IMR-90 (cell line): ENCODE data around the gene NPLOC4. TPM values are rescaled to one million over a fixed set of nuclear protein-coding genes. Genes with fewer than 3 reads are reported as not detected.

Experiments
- ATAC-seq: fragments of 200-7000 bp; cut with Tn5 transposase; 2 replicates; pipeline ENCODE4 v1.9.1; 2020; ENCODE audit warnings: low read depth, mild to moderate bottlenecking, moderate library complexity
- BruUV-seq: library from RNA; stranded (reverse); fragments of 400-500 nt; replicated peaks from 2 replicates; lab custom pipeline; 2021; lab: Mats Ljungman, UMichigan
- CTCF ChIA-PET: fragments of 300-600 bp; formaldehyde crosslinking; extraction: SDS; loops from one replicate; lab custom pipeline; 2021; ENCODE audit warnings: antibody characterized with exemption; lab: Yijun Ruan, JAX
- POLR2A ChIA-PET: fragments of 300-600 bp; sonication (Branson Sonifier 250); formaldehyde crosslinking; loops from one replicate; lab custom pipeline; 2022; ENCODE audit warnings: antibody characterized with exemption; ENCODE audit not compliant: unreplicated experiment; lab: Charles Lee
- DNase-seq: peaks from one replicate; pipeline ENCODE4 v3.0.0; 2013
- H2AFZ ChIP-seq: replicated peaks from 2 replicates; pipeline ENCODE3; 2013; ENCODE audit warnings: low read length, mild to moderate bottlenecking; ENCODE audit not compliant: poor library complexity
- H2AK5ac ChIP-seq: 2 replicates; pipeline ENCODE4 v1.6.1; 2013; ENCODE audit warnings: low read depth, low read length, inconsistent platforms
- H2AK9ac ChIP-seq: replicated peaks from 2 replicates; pipeline ENCODE3; 2013; ENCODE audit warnings: mild to moderate bottlenecking, low read depth, low read length, moderate library complexity; ENCODE audit not compliant: poor library complexity
- H2BK120ac ChIP-seq: 2 replicates; pipeline ENCODE4 v1.6.1; 2013; ENCODE audit warnings: low read depth, low read length, inconsistent platforms
- H2BK15ac ChIP-seq: 3 replicates; pipeline ENCODE4 v1.6.1; 2013; ENCODE audit warnings: low read depth, low read length, inconsistent platforms
- H2BK20ac ChIP-seq: 2 replicates; pipeline ENCODE4 v1.6.1; 2013; ENCODE audit warnings: low read depth, mild to moderate bottlenecking, inconsistent platforms, low read length, moderate library complexity
- H2BK5ac ChIP-seq: 2 replicates; pipeline ENCODE4 v1.6.1; 2013; ENCODE audit warnings: mild to moderate bottlenecking, low read depth, low read length, inconsistent platforms; ENCODE audit not compliant: poor library complexity, severe bottlenecking
- H3K14ac ChIP-seq: replicated peaks from 2 replicates; pipeline ENCODE4 v1.6.1; 2013; ENCODE audit warnings: low read depth, low read length, inconsistent platforms
- H3K18ac ChIP-seq: 2 replicates; pipeline ENCODE4 v1.6.1; 2013; ENCODE audit warnings: low read depth, low read length, control low read depth
- H3K23ac ChIP-seq: 2 replicates; pipeline ENCODE4 v1.6.1; 2013; ENCODE audit warnings: low read depth, low read length, inconsistent platforms
- H3K27ac ChIP-seq: 2 replicates; pipeline ENCODE4 v1.5.1; 2013; ENCODE audit warnings: mild to moderate bottlenecking, control low read depth, low read length; ENCODE audit not compliant: insufficient read depth
- H3K27me3 ChIP-seq: 2 replicates; pipeline ENCODE4 v1.6.1; 2013; ENCODE audit warnings: low read length; ENCODE audit not compliant: control insufficient read depth, insufficient read depth
- H3K36me3 ChIP-seq: 2 replicates; pipeline ENCODE4 v1.6.1; 2013; ENCODE audit warnings: low read length, mixed read lengths; ENCODE audit not compliant: control insufficient read depth, insufficient read depth
- H3K4ac ChIP-seq: 2 replicates; pipeline ENCODE4 v1.6.1; 2013; ENCODE audit warnings: low read depth, low read length, inconsistent platforms
- H3K4me1 ChIP-seq: 2 replicates; pipeline ENCODE4 v1.6.1; 2013; ENCODE audit warnings: low read length, mixed read lengths; ENCODE audit not compliant: control insufficient read depth, insufficient read depth
- H3K4me2 ChIP-seq: 2 replicates; pipeline ENCODE4 v1.6.1; 2013; ENCODE audit warnings: low read depth, mild to moderate bottlenecking, control low read depth, low read length, moderate library complexity
- H3K4me3 ChIP-seq: 2 replicates; pipeline ENCODE4 v1.5.1; 2013; ENCODE audit warnings: low read depth, mild to moderate bottlenecking, control low read depth, low read length, moderate library complexity; ENCODE audit not compliant: insufficient read depth
- H3K56ac ChIP-seq: 2 replicates; pipeline ENCODE4 v1.6.1; 2013; ENCODE audit warnings: low read length, inconsistent platforms; ENCODE audit not compliant: insufficient read depth; ENCODE audit errors: extremely low read depth
- H3K79me1 ChIP-seq, 2 experiments: 2 replicates each; pipeline ENCODE4 v1.6.1; 2013; ENCODE audit warnings: low read length in 2 of 2, inconsistent platforms in 1 of 2, low read depth in 1 of 2
- H3K9ac ChIP-seq: 2 replicates; pipeline ENCODE4 v1.6.1; 2013; ENCODE audit warnings: low read depth, low read length, control low read depth
- H3K9me1 ChIP-seq: 2 replicates; pipeline ENCODE4 v1.6.1; 2013; ENCODE audit warnings: low read length, inconsistent platforms; ENCODE audit not compliant: insufficient read depth
- H3K9me3 ChIP-seq: 2 replicates; pipeline ENCODE4 v1.6.1; 2013; ENCODE audit warnings: low read length; ENCODE audit not compliant: control insufficient read depth, insufficient read depth
- H4K20me1 ChIP-seq: 2 replicates; pipeline ENCODE4 v1.6.1; 2013; ENCODE audit warnings: low read length, inconsistent platforms; ENCODE audit not compliant: insufficient read depth
- H4K5ac ChIP-seq: 2 replicates; pipeline ENCODE4 v1.6.1; 2013; ENCODE audit warnings: mild to moderate bottlenecking, low read depth, low read length, control low read depth
- H4K8ac ChIP-seq, 2 experiments: 2 replicates each; pipeline ENCODE4 v1.6.1; 2013; ENCODE audit warnings: low read depth in 2 of 2, low read length in 2 of 2, control low read depth in 1 of 2, inconsistent platforms in 1 of 2
- H4K91ac ChIP-seq: 2 replicates; pipeline ENCODE4 v1.6.1; 2013; ENCODE audit warnings: low read depth, low read length, inconsistent platforms; ENCODE audit not compliant: insufficient read depth
- BHLHE40 ChIP-seq: fragments of 150-350 bp; IDR thresholded peaks from 2 replicates; pipeline ENCODE4 v1.6.1; 2016; ENCODE audit warnings: mild to moderate bottlenecking, low read depth, low read length
- CHD1 ChIP-seq: IDR thresholded peaks from 2 replicates; pipeline ENCODE4 v1.6.1; 2012; ENCODE audit warnings: low read depth, low read length, improper control_type of control experiment
- FOS ChIP-seq: fragments of 150-350 bp; IDR thresholded peaks from 2 replicates; pipeline ENCODE4 v1.6.1; 2016; ENCODE audit warnings: low read depth, low read length
- MAZ ChIP-seq: IDR thresholded peaks from 2 replicates; pipeline ENCODE4 v1.6.1; 2012; ENCODE audit warnings: low read depth, mild to moderate bottlenecking, low read length, improper control_type of control experiment, moderate library complexity, borderline replicate concordance
- NFE2L2 ChIP-seq: fragments of 150-350 bp; IDR thresholded peaks from 2 replicates; pipeline ENCODE4 v1.6.1; 2016; ENCODE audit warnings: low read depth, mild to moderate bottlenecking, low read length
- POLR2A ChIP-seq: IDR thresholded peaks from 2 replicates; pipeline ENCODE4 v1.6.1; 2012; ENCODE audit warnings: mild to moderate bottlenecking, low read depth, low read length
- RCOR1 ChIP-seq: IDR thresholded peaks from 2 replicates; pipeline ENCODE4 v1.6.1; 2012; ENCODE audit warnings: mild to moderate bottlenecking, low read length, improper control_type of control experiment; ENCODE audit not compliant: insufficient replicate concordance
- RFX5 ChIP-seq: IDR thresholded peaks from 2 replicates; pipeline ENCODE4 v1.8.0; 2012; ENCODE audit warnings: low read depth, mild to moderate bottlenecking, low read length, moderate library complexity
- SMC3 ChIP-seq: fragments of 150-350 bp; IDR thresholded peaks from 2 replicates; pipeline ENCODE4 v1.6.1; 2016; ENCODE audit warnings: low read depth, mild to moderate bottlenecking, antibody characterized with exemption, low read length, moderate library complexity
- WGBS, 2 experiments: methylation state at CpG; one replicate each; pipeline versions ENCODE4 v1.1.5 to v1.1.7; 2013; ENCODE audit warnings: missing lambda C conversion rate in 2 of 2; ENCODE audit not compliant: insufficient read length in 1 of 2; ENCODE audit errors: extremely low coverage in 2 of 2; 5-methylcytosine and 5-hydroxymethylcytosine counted together
- dilution Hi-C: fragments of 300-500 bp; cut with HindIII; formaldehyde crosslinking; loops from one replicate; pipeline ENCODE4 v1.14.3; 2018; ENCODE audit warnings: low sequenced_read_pairs; ENCODE audit not compliant: unreplicated experiment
- in situ Hi-C: fragments of 300-500 bp; cut with MboI; formaldehyde crosslinking; loops from 3 replicates; pipeline ENCODE4 v1.14.3; 2019; ENCODE audit warnings: low sequenced_read_pairs, inconsistent platforms, mixed read lengths
- intact Hi-C: fragments of 100-400 bp; cut with micrococcal nuclease; formaldehyde crosslinking; loops from 2 replicates; pipeline ENCODE4 v1.10.0; 2022
- polyA plus RNA-seq, 3 experiments: library from polyadenylated mRNA; depleted of rRNA; stranded (reverse); fragments of >200 nt; gene quantifications; 2 replicates each; pipeline ENCODE4 v1.2.3, GENCODE V29; 2012; ENCODE audit warnings: low replicate concordance in 1 of 3
- total RNA-seq: library from RNA; depleted of rRNA; stranded (reverse); fragments of >200 nt; gene quantifications from 2 replicates; pipeline ENCODE4 v1.2.3, GENCODE V29; 2012

The NPLOC4 gene
- total and polyA plus RNA-seq, 2 of the 4 experiments (the other 2 are of a cell fraction), result 70.4 to 78.3 TPM

GRCh38 chr17:81664051-81664470 is 27.1 kb upstream of the NPLOC4 start:
- 100% methylated on average over 5 of the region's 7 CpGs; no CpG with 5 or more reads in 1 of the 2 experiments for WGBS, 2 experiments
- no peak for DNase-seq
- CTCF ChIA-PET, result no interaction called here

More at GRCh38 chr17:81664051-81664470, 27.1 kb upstream of the NPLOC4 start:
- dilution Hi-C loops, result no loop called here
- Histone ChIP-seq H2AK5ac (no peak overlapping the region), H2AFZ (no peak overlapping the region), H4K8ac (no peak overlapping the region), H3K4me2 (no peak overlapping the region), H2BK120ac (no peak overlapping the region), H3K27me3 (no peaks in the 10 kb centered on the region), H4K20me1 (no peaks in the 10 kb centered on the region), H3K4ac (no peak overlapping the region), H3K4me1 (peaks cover 10% of the 10 kb centered on the region), H3K9ac (no peak overlapping the region), H3K27ac (no peak overlapping the region), H2BK15ac (no peak overlapping the region), H3K4me3 (no peak overlapping the region), H3K18ac (no peak overlapping the region), H3K14ac (no peak overlapping the region), H3K79me1 (peaks cover 27 to 40% of the 10 kb centered on the region in 2 experiments), H3K36me3 (peaks cover 15% of the 10 kb centered on the region), H3K56ac (no peak overlapping the region), H2AK9ac (no peak overlapping the region), H2BK20ac (no peak overlapping the region), H4K5ac (no peak overlapping the region), H3K9me1 (peaks cover 19% of the 10 kb centered on the region), H2BK5ac (no peak overlapping the region), H4K91ac (no peak overlapping the region), H3K9me3 (no peaks in the 10 kb centered on the region), H3K23ac (no peak overlapping the region)
- POLR2A ChIA-PET, result no interaction called here
- no TSS peak for BruUV-seq
- intact Hi-C loops, result no loop called here
- in situ Hi-C loops, result no loop called here
- TF ChIP-seq SMC3 (no peak), POLR2A (no peak), NFE2L2 (no peak), BHLHE40 (no peak), CHD1 (no peak), FOS (no peak), RCOR1 (no peak), MAZ (no peak), RFX5 (no peak)
- ATAC-seq, result no peak
